Uterus (tissue), 2 donors: ENCODE data around the gene MPDU1.

Experiments
- POLR2A ChIP-seq, 2 donors: fragments of 450-650 bp; IDR thresholded peaks; one replicate each; pipeline ENCODE4 v1.6.1; 2016; ENCODE audit warnings: antibody characterized with exemption in 2 of 2, mild to moderate bottlenecking in 1 of 2, moderate library complexity in 1 of 2
- TF ChIP-seq, protein P1 (sequence below), 4 experiments: fragments of 200-600 bp in 2 of 4; fragments of 450-650 bp in 2 of 4; sonication (generic) in 2 of 4; IDR thresholded peaks; one replicate each; pipeline ENCODE4 v1.5.1; 2016 to 2019; ENCODE audit warnings: antibody characterized with exemption in 4 of 4, mild to moderate bottlenecking in 2 of 4, moderate library complexity in 1 of 4

DNA sequence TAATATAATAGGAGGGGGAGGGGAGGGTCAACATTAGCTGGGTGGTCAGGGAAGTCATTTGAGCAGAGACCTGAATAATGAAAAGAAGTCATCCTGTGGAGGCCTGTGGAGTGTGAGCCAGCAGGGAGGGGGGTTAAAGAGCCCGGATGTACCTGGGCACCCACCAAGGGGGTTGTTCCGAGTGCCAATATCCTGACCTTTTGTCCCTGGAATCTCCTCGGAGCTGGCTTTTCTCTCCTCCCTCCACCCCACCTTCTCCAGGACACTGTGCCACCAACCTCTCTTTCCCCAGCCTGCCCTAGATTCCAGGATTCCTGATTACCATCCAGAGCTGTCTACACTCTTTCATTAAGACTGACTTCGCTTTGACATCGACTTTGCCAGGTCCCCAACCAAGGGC lies 52.5 kb downstream of the MPDU1 start:
- TF ChIP-seq, protein P1, sequence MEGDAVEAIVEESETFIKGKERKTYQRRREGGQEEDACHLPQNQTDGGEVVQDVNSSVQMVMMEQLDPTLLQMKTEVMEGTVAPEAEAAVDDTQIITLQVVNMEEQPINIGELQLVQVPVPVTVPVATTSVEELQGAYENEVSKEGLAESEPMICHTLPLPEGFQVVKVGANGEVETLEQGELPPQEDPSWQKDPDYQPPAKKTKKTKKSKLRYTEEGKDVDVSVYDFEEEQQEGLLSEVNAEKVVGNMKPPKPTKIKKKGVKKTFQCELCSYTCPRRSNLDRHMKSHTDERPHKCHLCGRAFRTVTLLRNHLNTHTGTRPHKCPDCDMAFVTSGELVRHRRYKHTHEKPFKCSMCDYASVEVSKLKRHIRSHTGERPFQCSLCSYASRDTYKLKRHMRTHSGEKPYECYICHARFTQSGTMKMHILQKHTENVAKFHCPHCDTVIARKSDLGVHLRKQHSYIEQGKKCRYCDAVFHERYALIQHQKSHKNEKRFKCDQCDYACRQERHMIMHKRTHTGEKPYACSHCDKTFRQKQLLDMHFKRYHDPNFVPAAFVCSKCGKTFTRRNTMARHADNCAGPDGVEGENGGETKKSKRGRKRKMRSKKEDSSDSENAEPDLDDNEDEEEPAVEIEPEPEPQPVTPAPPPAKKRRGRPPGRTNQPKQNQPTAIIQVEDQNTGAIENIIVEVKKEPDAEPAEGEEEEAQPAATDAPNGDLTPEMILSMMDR (IDR thresholded peaks at IDR 0.05): no peak
- no peak for TF ChIP-seq POLR2A (IDR thresholded peaks at IDR 0.05)
